ENCODE measurements around the gene MRPL44. TPM values are rescaled to one million over a fixed set of nuclear protein-coding genes. Genes with fewer than 3 reads are reported as not detected.

Gene MRPL44
- total and polyA plus RNA-seq, 2 of the 13 experiments (the other 11 are each of a cell fraction or from before 2014, with no cell fraction given): 38.4 to 78.0 TPM

- TF ChIP-seq ZHX2 (IDR thresholded peaks at IDR 0.05; ENCODE audit: low read depth): peak; percentile 96
- peak; percentile 71; the same call in 1 of the 2 replicates for TF ChIP-seq ZHX2 (CRISPR knock-in tag; IDR thresholded peaks at IDR 0.05; ENCODE audit: borderline replicate concordance)
- TF ChIP-seq THAP8 (CRISPR knock-in tag; IDR thresholded peaks at IDR 0.05; ENCODE audit: borderline replicate concordance): peak; percentile 94; the same call in 1 of the 2 replicates
- TF ChIP-seq CENPBD1 (CRISPR knock-in tag; IDR thresholded peaks at IDR 0.05; ENCODE audit: borderline replicate concordance, low read depth): 0 out of 2 replicates have a peak, but pooled peaks have one; percentile 94
- TF ChIP-seq HMG20A (CRISPR knock-in tag; IDR thresholded peaks at IDR 0.05; ENCODE audit: borderline replicate concordance): peak; percentile 44; the same call in 1 of the 2 replicates
- no peak for TF ChIP-seq SRSF9 (IDR thresholded peaks at IDR 0.05; ENCODE audit: borderline replicate concordance, insufficient read depth, low read depth, low read length, poor library complexity, severe bottlenecking)
- TF ChIP-seq TFAP4 (IDR thresholded peaks at IDR 0.05; ENCODE audit: borderline replicate concordance, low read depth): peak; percentile 72; the same call in 1 of the 2 replicates
- peak; percentile 98 for TF ChIP-seq ZNF543 (CRISPR knock-in tag; IDR thresholded peaks at IDR 0.05)
- no peak for TF ChIP-seq GPBP1L1 (CRISPR knock-in tag; IDR thresholded peaks at IDR 0.05)
- 0 out of 2 replicates have a peak, but pooled peaks have one; percentile 47 for TF ChIP-seq ATRX (CRISPR knock-in tag; IDR thresholded peaks at IDR 0.05; ENCODE audit: borderline replicate concordance)
- TF ChIP-seq IRF9 (CRISPR knock-in tag; IDR thresholded peaks at IDR 0.05; ENCODE audit: borderline replicate concordance): peak; percentile 94; the same call in 1 of the 2 replicates
- peak; percentile 86 for TF ChIP-seq SOX5 (CRISPR knock-in tag; IDR thresholded peaks at IDR 0.05; ENCODE audit: borderline replicate concordance)
- TF ChIP-seq ZNF317 (CRISPR knock-in tag; IDR thresholded peaks at IDR 0.05): peak; percentile 95
- TF ChIP-seq MED13 (CRISPR knock-in tag; IDR thresholded peaks at IDR 0.05): peak; percentile 92
- TF ChIP-seq ZNF564 (CRISPR knock-in tag; IDR thresholded peaks at IDR 0.05): peak; percentile 90
- 0 out of 2 replicates have a peak, but pooled peaks have one; percentile 34 for TF ChIP-seq RFX5 (IDR thresholded peaks at IDR 0.05; ENCODE audit: low read depth, low read length)
- TF ChIP-seq EP300 (IDR thresholded peaks at IDR 0.05; ENCODE audit: low read depth in 2 of 2, low read length in 2 of 2): peak; percentile 72 to 83; a peak in 3 of 4 replicates
- peak; percentile 77 for TF ChIP-seq EP300 (CRISPR knock-in tag; IDR thresholded peaks at IDR 0.05; ENCODE audit: borderline replicate concordance)
These were observed at the start of gene MRPL44 (continued) for GRCh38 chr2:223957092-223957851.

Measured in HepG2 (cell line).